HCT116 (cell line): Measurements from ENCODE around the gene CRHR1. TPM values are rescaled to one million over a fixed set of nuclear protein-coding genes. Genes with fewer than 3 reads are reported as not detected.

Source experiments
- ATAC-seq: fragments of 200-7000 bp; cut with Tn5 transposase; 2 replicates; pipeline ENCODE4 v1.9.1; 2020; ENCODE audit warnings: mild to moderate bottlenecking, moderate library complexity
- BruUV-seq: library from RNA; stranded (reverse); fragments of 400-500 nt; replicated peaks from 2 replicates; lab custom pipeline; 2021; lab: Mats Ljungman, UMichigan
- CTCF ChIA-PET: fragments of 300-600 bp; sonication (Branson Sonifier 250); formaldehyde crosslinking; loops from one replicate; lab custom pipeline; 2021; ENCODE audit warnings: antibody characterized with exemption; lab: Charles Lee
- POLR2A ChIA-PET: fragments of 300-600, 350-600 bp; sonication (Branson Sonifier 250); formaldehyde crosslinking; loops from one replicate; lab custom pipeline; 2021; ENCODE audit warnings: antibody characterized with exemption; lab: Charles Lee
- RAD21 ChIA-PET, 2 experiments: fragments of 300-600 bp; sonication (Branson Sonifier 250); formaldehyde crosslinking; loops; one replicate each; lab custom pipeline; 2023; ENCODE audit warnings: low total read pairs in 2 of 2; ENCODE audit not compliant: uncharacterized antibody in 2 of 2, unreplicated experiment in 2 of 2, low non-redundant PET in 1 of 2; lab: Charles Lee
- DNase-seq: peaks from one replicate; pipeline ENCODE4 v3.0.0-alpha.2; 2010; ENCODE audit warnings: low read depth, low spot score
- H2AFZ ChIP-seq: fragments of 200-600 bp; shearing (Covaris generic), sonication (generic); 2 replicates; pipeline ENCODE4 v1.6.1; 2017; ENCODE audit warnings: low read depth, mixed run types, mixed read lengths, antibody characterized with exemption, low read length; ENCODE audit not compliant: poor library complexity, severe bottlenecking
- H3K27ac ChIP-seq: 2 replicates; pipeline ENCODE4 v1.5.1; 2012; ENCODE audit warnings: low read depth, low read length
- H3K27me3 ChIP-seq: fragments of 200-600 bp; sonication (generic); 2 replicates; pipeline ENCODE4 v1.6.1; 2016; ENCODE audit warnings: mixed run types, low read length, mixed read lengths; ENCODE audit not compliant: insufficient read depth
- H3K36me3 ChIP-seq, 2 experiments: fragments of 200-500 bp in 1 of 2; fragments of 200-600 bp in 1 of 2; sonication (Bioruptor generic) in 1 of 2; sonication (generic) in 1 of 2; 2 replicates each; pipeline versions ENCODE4 v1.5.1 to v1.6.1; 2014 to 2016; ENCODE audit warnings: low read length in 2 of 2, inconsistent platforms in 1 of 2, mixed read lengths in 1 of 2, mixed run types in 1 of 2; ENCODE audit not compliant: insufficient read depth in 2 of 2, control insufficient read depth in 1 of 2
- H3K4me1 ChIP-seq, 2 experiments: fragments of 200-600 bp in 1 of 2; sonication (generic) in 1 of 2; 2 replicates each; pipeline versions ENCODE4 v1.5.1 to v1.6.1; 2012 to 2017; ENCODE audit warnings: low read length in 2 of 2, inconsistent platforms in 1 of 2, mild to moderate bottlenecking in 1 of 2, mixed read lengths in 1 of 2, mixed run types in 1 of 2, moderate library complexity in 1 of 2; ENCODE audit not compliant: insufficient read depth in 2 of 2, control insufficient read depth in 1 of 2
- H3K4me2 ChIP-seq: fragments of 200-600 bp; sonication (generic); 2 replicates; pipeline ENCODE4 v1.6.1; 2017; ENCODE audit warnings: mixed run types, low read length, mixed read lengths
- H3K4me3 ChIP-seq, 2 experiments: fragments of 200-600 bp in 1 of 2; sonication (generic) in 1 of 2; replicated peaks in 1 of 2; 2 replicates each; pipeline ENCODE4 v1.5.1; 2011 to 2016; ENCODE audit warnings: low read length in 2 of 2, control low read depth in 1 of 2, low read depth in 1 of 2, mild to moderate bottlenecking in 1 of 2, mixed read lengths in 1 of 2, mixed run types in 1 of 2
- H3K79me2 ChIP-seq: fragments of 200-600 bp; sonication (generic); 2 replicates; pipeline ENCODE4 v1.6.1; 2017; ENCODE audit warnings: mild to moderate bottlenecking, mixed run types, low read length, moderate library complexity, mixed read lengths; ENCODE audit not compliant: insufficient read depth
- H3K9ac ChIP-seq: fragments of 200-600 bp; sonication (generic); 2 replicates; pipeline ENCODE4 v1.6.1; 2016; ENCODE audit warnings: low read length, mixed read lengths
- H3K9me2 ChIP-seq: fragments of 200-600 bp; sonication (generic), shearing (Covaris generic); 2 replicates; pipeline ENCODE4 v1.6.1; 2017; ENCODE audit warnings: mixed run types, mild to moderate bottlenecking, moderate library complexity; ENCODE audit not compliant: insufficient read depth
- H3K9me3 ChIP-seq, 2 experiments: fragments of 200-500 bp in 1 of 2; fragments of 200-600 bp in 1 of 2; sonication (Bioruptor generic) in 1 of 2; sonication (generic) in 1 of 2; 2 replicates each; pipeline ENCODE4 v1.6.1; 2014 to 2017; ENCODE audit warnings: low read length in 2 of 2, mixed read lengths in 2 of 2, inconsistent platforms in 1 of 2, low read depth in 1 of 2, mild to moderate bottlenecking in 1 of 2, mixed run types in 1 of 2, moderate library complexity in 1 of 2; ENCODE audit not compliant: control insufficient read depth in 1 of 2, insufficient read depth in 1 of 2
- H4K20me1 ChIP-seq: fragments of 200-600 bp; sonication (generic), shearing (Covaris generic); 2 replicates; pipeline ENCODE4 v1.6.1; 2017; ENCODE audit warnings: mixed run types, mild to moderate bottlenecking, moderate library complexity; ENCODE audit not compliant: insufficient read depth
- CBX3 ChIP-seq: IDR thresholded peaks from 2 replicates; pipeline ENCODE4 v1.6.1; 2012; ENCODE audit warnings: low read depth
- CEBPB ChIP-seq: IDR thresholded peaks from 2 replicates; pipeline ENCODE4 v1.6.1; 2012; ENCODE audit warnings: low read depth
- CTCF ChIP-seq, 3 experiments: fragments of 200-600 bp in 1 of 3; sonication (generic) in 1 of 3; IDR thresholded peaks in 2 of 3; conservative IDR thresholded peaks in 1 of 3; 2 replicates each; pipeline ENCODE4 v1.5.1; 2012 to 2017; ENCODE audit warnings: low read depth in 2 of 3, low read length in 2 of 3, antibody characterized with exemption in 1 of 3, borderline replicate concordance in 1 of 3, control low read depth in 1 of 3, mild to moderate bottlenecking in 1 of 3, mixed read lengths in 1 of 3, mixed run types in 1 of 3, moderate library complexity in 1 of 3; ENCODE audit not compliant: insufficient read depth in 1 of 3
- EGR1 ChIP-seq: IDR thresholded peaks from 2 replicates; pipeline ENCODE4 v1.6.1; 2012; ENCODE audit warnings: low read depth
- ELF1 ChIP-seq: IDR thresholded peaks from 2 replicates; pipeline ENCODE4 v1.6.1; 2012; ENCODE audit warnings: low read depth, borderline replicate concordance
- EZH2 ChIP-seq: fragments of 200-600 bp; sonication (generic); IDR thresholded peaks from 2 replicates; pipeline ENCODE4 v1.6.1; 2017; ENCODE audit warnings: antibody characterized with exemption, mixed run types
- EZH2phosphoT487 ChIP-seq: fragments of 200-600 bp; IDR thresholded peaks from 2 replicates; pipeline ENCODE4 v1.6.1; 2018; ENCODE audit warnings: antibody characterized with exemption, borderline replicate concordance
- POLR2A ChIP-seq: IDR thresholded peaks from 2 replicates; pipeline ENCODE4 v1.7.0; 2011; ENCODE audit warnings: borderline replicate concordance; ENCODE audit not compliant: insufficient read depth, insufficient read length; ENCODE audit errors: extremely low read depth
- POLR2AphosphoS5 ChIP-seq: IDR thresholded peaks from 2 replicates; pipeline ENCODE4 v1.6.1; 2011; ENCODE audit warnings: mild to moderate bottlenecking, low read depth, low read length, moderate library complexity
- RAD21 ChIP-seq: IDR thresholded peaks from 2 replicates; pipeline ENCODE4 v1.6.1; 2012; ENCODE audit warnings: low read depth, mild to moderate bottlenecking
- SIN3A ChIP-seq: IDR thresholded peaks from 2 replicates; pipeline ENCODE4 v1.6.1; 2012; ENCODE audit warnings: low read depth
- SRF ChIP-seq: IDR thresholded peaks from 2 replicates; pipeline ENCODE4 v1.6.1; 2012; ENCODE audit warnings: low read depth
- TCF7L2 ChIP-seq: IDR thresholded peaks from 2 replicates; pipeline ENCODE4 v1.7.0; 2011; ENCODE audit warnings: borderline replicate concordance, inconsistent platforms; ENCODE audit not compliant: insufficient read depth, insufficient read length; ENCODE audit errors: extremely low read depth
- ZBTB33 ChIP-seq: IDR thresholded peaks from 2 replicates; pipeline ENCODE4 v1.6.1; 2011; ENCODE audit warnings: mild to moderate bottlenecking, low read length, moderate library complexity; ENCODE audit not compliant: insufficient replicate concordance; ENCODE audit errors: extremely low read depth
- intact Hi-C: fragments of 100-400 bp; cut with micrococcal nuclease; formaldehyde crosslinking; loops from 2 replicates; pipeline ENCODE4 v1.10.0; 2022
- total RNA-seq: library from RNA; stranded (reverse); gene quantifications from one replicate; pipeline ENCODE4 v1.2.1, GENCODE V29; 2021; ENCODE audit not compliant: unreplicated experiment

CRHR1 gene
- total RNA-seq, 1 experiment from 2014 or later, result 0.12 TPM

GRCh38 chr17:45854209-45854608 is 70.1 kb downstream of the CRHR1 start:
- no peak for DNase-seq
- H3K27ac ChIP-seq, result no peak overlapping the region
- no peak overlapping the region for H3K4me2 ChIP-seq
- H3K9me2 ChIP-seq, result no peaks in the 10 kb centered on the region
- no peak overlapping the region for H3K9ac ChIP-seq
- H3K27me3 ChIP-seq, result no peaks in the 10 kb centered on the region
- peaks cover 0 to 6% of the 10 kb centered on the region in 2 experiments; a peak in 2 of 4 replicates for H3K4me1 ChIP-seq
- no peak overlapping the region for H3K4me3 ChIP-seq
- BruUV-seq, result no TSS peak
- CTCF ChIA-PET, result interaction anchor here (2.1 kb wide), 1 partner anchor 214 kb away, joined by 8 read pairs; no protein-coding TSS in a partner anchor
- no peak overlapping the region for H2AFZ ChIP-seq
- no peaks in the 10 kb centered on the region for H3K79me2 ChIP-seq
- no peaks in the 10 kb centered on the region for H4K20me1 ChIP-seq
- no peaks in the 10 kb centered on the region for H3K9me3 ChIP-seq
- TF ChIP-seq SIN3A (no peak), CBX3 (no peak), CTCF (IDR thresholded peaks at IDR 0.05 in 2 of 3, conservative IDR thresholded peaks at IDR 0.05 in 1 of 3; ENCODE audit: borderline replicate concordance in 1 of 3, insufficient read depth in 1 of 3, low read depth in 2 of 3, low read length in 2 of 3) (no peak), EGR1 (no peak), EZH2phosphoT487 (no peak), POLR2A (no peak), RAD21 (no peak), POLR2AphosphoS5 (no peak), ZBTB33 (no peak), TCF7L2 (no peak), CEBPB (no peak), SRF (no peak), EZH2 (no peak), ELF1 (no peak)
- TF ChIP-seq, all 23 proteins: peak for 0
- intact Hi-C loops, result loop anchor here (10.0 kb wide), 1 partner anchor 639 kb away; no protein-coding TSS in a partner anchor
- ChIA-PET RAD21 (no interaction called here), POLR2A (no interaction called here)
- no peak for ATAC-seq
- no peaks in the 10 kb centered on the region for H3K36me3 ChIP-seq
